ENCODE data around the gene ZNF620. TPM values are rescaled to one million over a fixed set of nuclear protein-coding genes. Genes with fewer than 3 reads are reported as not detected.

The ZNF620 gene
- total and polyA plus RNA-seq, 2 experiments from 2014 or later, result 14.1 to 18.0 TPM

DNA sequence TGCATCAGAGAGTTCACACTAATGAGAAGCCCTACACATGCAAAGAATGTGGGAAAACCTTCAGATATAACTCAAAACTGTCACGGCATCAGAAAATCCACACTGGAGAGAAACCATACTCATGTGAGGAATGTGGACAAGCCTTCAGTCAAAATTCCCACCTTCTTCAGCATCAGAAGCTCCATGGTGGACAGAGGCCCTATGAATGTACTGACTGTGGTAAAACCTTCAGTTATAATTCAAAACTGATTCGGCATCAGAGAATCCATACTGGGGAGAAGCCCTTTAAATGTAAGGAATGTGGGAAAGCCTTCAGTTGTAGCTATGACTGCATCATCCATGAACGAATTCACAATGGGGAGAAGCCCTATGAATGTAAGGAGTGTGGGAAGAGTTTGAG, 18.7 kb upstream of the ZNF620 start:
- Mint-ChIP-seq H3K9me3 (peaks cover 32% of the 10 kb centered on the region), H3K36me3 (ENCODE audit: low read depth) (peaks cover 72% of the 10 kb centered on the region), H3K27me3 (ENCODE audit: insufficient read depth, low read depth, poor library complexity) (no peaks in the 10 kb centered on the region), H3K4me3 (no peak overlapping the region), H3K4me1 (no peaks in the 10 kb centered on the region), H3K27ac (no peak overlapping the region)
- DNase-seq (ENCODE audit: low spot score) (no peak), ATAC-seq (no peak)
- Histone ChIP-seq H3K27me3 (ENCODE audit: insufficient read depth) (no peaks in the 10 kb centered on the region), H3K4me3 (no peak overlapping the region), H3K9me2 (ENCODE audit: insufficient read depth) (no peaks in the 10 kb centered on the region), H3K4me2 (no peak overlapping the region), H2AFZ (no peak overlapping the region), H4K20me1 (replicated peaks; ENCODE audit: insufficient read depth) (no peaks in the 10 kb centered on the region), H3K27ac (ENCODE audit: low read depth) (no peak overlapping the region), H3K79me2 (replicated peaks; ENCODE audit: insufficient read depth) (no peaks in the 10 kb centered on the region), H3K36me3 (ENCODE audit: insufficient read depth) (peaks cover 21% of the 10 kb centered on the region), H3F3A (replicated peaks; ENCODE audit: low read depth) (no peaks in the 10 kb centered on the region), H3K4me1 (ENCODE audit: insufficient read depth) (no peaks in the 10 kb centered on the region)
- TF ChIP-seq ZNF114 (CRISPR knock-in tag; IDR thresholded peaks at IDR 0.05) (no peak), JUNB (IDR thresholded peaks at IDR 0.05; ENCODE audit: unreplicated experiment) (no peak), POLR2AphosphoS5 (IDR thresholded peaks at IDR 0.05; ENCODE audit: low read depth) (no peak), EZH2 (IDR thresholded peaks at IDR 0.05; ENCODE audit: low read depth, unreplicated experiment) (no peak), STAT1 (IDR thresholded peaks at IDR 0.05; ENCODE audit: unreplicated experiment) (no peak), EZH2phosphoT487 (IDR thresholded peaks at IDR 0.05; ENCODE audit: unreplicated experiment) (no peak), CREB1 (CRISPR knock-in tag; IDR thresholded peaks at IDR 0.05; ENCODE audit: low read depth) (no peak), NANOG (IDR thresholded peaks at IDR 0.05; ENCODE audit: borderline replicate concordance) (no peak)
- TF ChIP-seq, protein P1, sequence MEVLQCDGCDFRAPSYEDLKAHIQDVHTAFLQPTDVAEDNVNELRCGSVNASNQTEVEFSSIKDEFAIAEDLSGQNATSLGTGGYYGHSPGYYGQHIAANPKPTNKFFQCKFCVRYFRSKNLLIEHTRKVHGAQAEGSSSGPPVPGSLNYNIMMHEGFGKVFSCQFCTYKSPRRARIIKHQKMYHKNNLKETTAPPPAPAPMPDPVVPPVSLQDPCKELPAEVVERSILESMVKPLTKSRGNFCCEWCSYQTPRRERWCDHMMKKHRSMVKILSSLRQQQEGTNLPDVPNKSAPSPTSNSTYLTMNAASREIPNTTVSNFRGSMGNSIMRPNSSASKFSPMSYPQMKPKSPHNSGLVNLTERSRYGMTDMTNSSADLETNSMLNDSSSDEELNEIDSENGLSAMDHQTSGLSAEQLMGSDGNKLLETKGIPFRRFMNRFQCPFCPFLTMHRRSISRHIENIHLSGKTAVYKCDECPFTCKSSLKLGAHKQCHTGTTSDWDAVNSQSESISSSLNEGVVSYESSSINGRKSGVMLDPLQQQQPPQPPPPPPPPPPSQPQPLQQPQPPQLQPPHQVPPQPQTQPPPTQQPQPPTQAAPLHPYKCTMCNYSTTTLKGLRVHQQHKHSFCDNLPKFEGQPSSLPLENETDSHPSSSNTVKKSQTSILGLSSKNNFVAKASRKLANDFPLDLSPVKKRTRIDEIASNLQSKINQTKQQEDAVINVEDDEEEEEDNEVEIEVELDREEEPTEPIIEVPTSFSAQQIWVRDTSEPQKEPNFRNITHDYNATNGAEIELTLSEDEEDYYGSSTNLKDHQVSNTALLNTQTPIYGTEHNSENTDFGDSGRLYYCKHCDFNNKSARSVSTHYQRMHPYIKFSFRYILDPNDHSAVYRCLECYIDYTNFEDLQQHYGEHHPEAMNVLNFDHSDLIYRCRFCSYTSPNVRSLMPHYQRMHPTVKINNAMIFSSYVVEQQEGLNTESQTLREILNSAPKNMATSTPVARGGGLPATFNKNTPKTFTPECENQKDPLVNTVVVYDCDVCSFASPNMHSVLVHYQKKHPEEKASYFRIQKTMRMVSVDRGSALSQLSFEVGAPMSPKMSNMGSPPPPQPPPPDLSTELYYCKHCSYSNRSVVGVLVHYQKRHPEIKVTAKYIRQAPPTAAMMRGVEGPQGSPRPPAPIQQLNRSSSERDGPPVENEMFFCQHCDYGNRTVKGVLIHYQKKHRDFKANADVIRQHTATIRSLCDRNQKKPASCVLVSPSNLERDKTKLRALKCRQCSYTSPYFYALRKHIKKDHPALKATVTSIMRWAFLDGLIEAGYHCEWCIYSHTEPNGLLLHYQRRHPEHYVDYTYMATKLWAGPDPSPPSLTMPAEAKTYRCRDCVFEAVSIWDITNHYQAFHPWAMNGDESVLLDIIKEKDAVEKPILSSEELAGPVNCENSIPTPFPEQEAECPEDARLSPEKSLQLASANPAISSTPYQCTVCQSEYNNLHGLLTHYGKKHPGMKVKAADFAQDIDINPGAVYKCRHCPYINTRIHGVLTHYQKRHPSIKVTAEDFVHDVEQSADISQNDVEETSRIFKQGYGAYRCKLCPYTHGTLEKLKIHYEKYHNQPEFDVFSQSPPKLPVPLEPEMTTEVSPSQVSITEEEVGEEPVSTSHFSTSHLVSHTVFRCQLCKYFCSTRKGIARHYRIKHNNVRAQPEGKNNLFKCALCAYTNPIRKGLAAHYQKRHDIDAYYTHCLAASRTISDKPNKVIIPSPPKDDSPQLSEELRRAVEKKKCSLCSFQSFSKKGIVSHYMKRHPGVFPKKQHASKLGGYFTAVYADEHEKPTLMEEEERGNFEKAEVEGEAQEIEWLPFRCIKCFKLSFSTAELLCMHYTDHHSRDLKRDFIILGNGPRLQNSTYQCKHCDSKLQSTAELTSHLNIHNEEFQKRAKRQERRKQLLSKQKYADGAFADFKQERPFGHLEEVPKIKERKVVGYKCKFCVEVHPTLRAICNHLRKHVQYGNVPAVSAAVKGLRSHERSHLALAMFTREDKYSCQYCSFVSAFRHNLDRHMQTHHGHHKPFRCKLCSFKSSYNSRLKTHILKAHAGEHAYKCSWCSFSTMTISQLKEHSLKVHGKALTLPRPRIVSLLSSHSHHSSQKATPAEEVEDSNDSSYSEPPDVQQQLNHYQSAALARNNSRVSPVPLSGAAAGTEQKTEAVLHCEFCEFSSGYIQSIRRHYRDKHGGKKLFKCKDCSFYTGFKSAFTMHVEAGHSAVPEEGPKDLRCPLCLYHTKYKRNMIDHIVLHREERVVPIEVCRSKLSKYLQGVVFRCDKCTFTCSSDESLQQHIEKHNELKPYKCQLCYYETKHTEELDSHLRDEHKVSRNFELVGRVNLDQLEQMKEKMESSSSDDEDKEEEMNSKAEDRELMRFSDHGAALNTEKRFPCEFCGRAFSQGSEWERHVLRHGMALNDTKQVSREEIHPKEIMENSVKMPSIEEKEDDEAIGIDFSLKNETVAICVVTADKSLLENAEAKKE (CRISPR knock-in tag; IDR thresholded peaks at IDR 0.05), result no peak
- TF ChIP-seq, protein P2, sequence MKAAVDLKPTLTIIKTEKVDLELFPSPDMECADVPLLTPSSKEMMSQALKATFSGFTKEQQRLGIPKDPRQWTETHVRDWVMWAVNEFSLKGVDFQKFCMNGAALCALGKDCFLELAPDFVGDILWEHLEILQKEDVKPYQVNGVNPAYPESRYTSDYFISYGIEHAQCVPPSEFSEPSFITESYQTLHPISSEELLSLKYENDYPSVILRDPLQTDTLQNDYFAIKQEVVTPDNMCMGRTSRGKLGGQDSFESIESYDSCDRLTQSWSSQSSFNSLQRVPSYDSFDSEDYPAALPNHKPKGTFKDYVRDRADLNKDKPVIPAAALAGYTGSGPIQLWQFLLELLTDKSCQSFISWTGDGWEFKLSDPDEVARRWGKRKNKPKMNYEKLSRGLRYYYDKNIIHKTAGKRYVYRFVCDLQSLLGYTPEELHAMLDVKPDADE (IDR thresholded peaks at IDR 0.05), result no peak
- TF ChIP-seq, protein P3, sequence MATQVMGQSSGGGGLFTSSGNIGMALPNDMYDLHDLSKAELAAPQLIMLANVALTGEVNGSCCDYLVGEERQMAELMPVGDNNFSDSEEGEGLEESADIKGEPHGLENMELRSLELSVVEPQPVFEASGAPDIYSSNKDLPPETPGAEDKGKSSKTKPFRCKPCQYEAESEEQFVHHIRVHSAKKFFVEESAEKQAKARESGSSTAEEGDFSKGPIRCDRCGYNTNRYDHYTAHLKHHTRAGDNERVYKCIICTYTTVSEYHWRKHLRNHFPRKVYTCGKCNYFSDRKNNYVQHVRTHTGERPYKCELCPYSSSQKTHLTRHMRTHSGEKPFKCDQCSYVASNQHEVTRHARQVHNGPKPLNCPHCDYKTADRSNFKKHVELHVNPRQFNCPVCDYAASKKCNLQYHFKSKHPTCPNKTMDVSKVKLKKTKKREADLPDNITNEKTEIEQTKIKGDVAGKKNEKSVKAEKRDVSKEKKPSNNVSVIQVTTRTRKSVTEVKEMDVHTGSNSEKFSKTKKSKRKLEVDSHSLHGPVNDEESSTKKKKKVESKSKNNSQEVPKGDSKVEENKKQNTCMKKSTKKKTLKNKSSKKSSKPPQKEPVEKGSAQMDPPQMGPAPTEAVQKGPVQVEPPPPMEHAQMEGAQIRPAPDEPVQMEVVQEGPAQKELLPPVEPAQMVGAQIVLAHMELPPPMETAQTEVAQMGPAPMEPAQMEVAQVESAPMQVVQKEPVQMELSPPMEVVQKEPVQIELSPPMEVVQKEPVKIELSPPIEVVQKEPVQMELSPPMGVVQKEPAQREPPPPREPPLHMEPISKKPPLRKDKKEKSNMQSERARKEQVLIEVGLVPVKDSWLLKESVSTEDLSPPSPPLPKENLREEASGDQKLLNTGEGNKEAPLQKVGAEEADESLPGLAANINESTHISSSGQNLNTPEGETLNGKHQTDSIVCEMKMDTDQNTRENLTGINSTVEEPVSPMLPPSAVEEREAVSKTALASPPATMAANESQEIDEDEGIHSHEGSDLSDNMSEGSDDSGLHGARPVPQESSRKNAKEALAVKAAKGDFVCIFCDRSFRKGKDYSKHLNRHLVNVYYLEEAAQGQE (IDR thresholded peaks at IDR 0.05; ENCODE audit: unreplicated experiment), result no peak

Measured in GM23338 (cell line).